K562 (cell line): Measurements from ENCODE around the gene RBM17. TPM values are rescaled to one million over a fixed set of nuclear protein-coding genes. Genes with fewer than 3 reads are reported as not detected.
A peak's percentile ranks its signal among the peaks of the same experiment; 100 is the strongest.

Experiments used
- BHLHE40 ChIP-seq: IDR thresholded peaks from 2 replicates; pipeline ENCODE4 v1.6.1; 2011; ENCODE audit warnings: low read length, improper control_type of control experiment
- CREB3 ChIP-seq: fragments of 450-650 bp; conservative IDR thresholded peaks from 2 replicates; pipeline ENCODE4 v1.6.1; 2016; ENCODE audit warnings: missing genetic modification characterization, low read depth, mild to moderate bottlenecking, missing compliant biosample characterization, moderate library complexity
- CREB3L1 ChIP-seq: fragments of 450-650 bp; IDR thresholded peaks from 2 replicates; pipeline ENCODE4 v1.6.1; 2014; ENCODE audit warnings: low read depth, mild to moderate bottlenecking, moderate library complexity, borderline replicate concordance
- FOXJ2 ChIP-seq: fragments of 200-800 bp; sonication (Bioruptor generic); IDR thresholded peaks from 2 replicates; pipeline ENCODE4 v1.6.1; 2016; ENCODE audit warnings: missing genetic modification characterization, missing compliant biosample characterization
- PML ChIP-seq: IDR thresholded peaks from 2 replicates; pipeline ENCODE4 v1.6.1; 2012; ENCODE audit warnings: low read length, inconsistent platforms
- PRPF4 ChIP-seq: fragments of 200-400 bp; formaldehyde crosslinking; IDR thresholded peaks from one replicate; pipeline ENCODE4 v1.6.1; 2017; ENCODE audit warnings: low read length, low read depth, mild to moderate bottlenecking; ENCODE audit not compliant: insufficient read depth, poor library complexity, severe bottlenecking
- PYGO2 ChIP-seq: fragments of 450-650 bp; IDR thresholded peaks from 2 replicates; pipeline ENCODE4 v1.6.1; 2016; ENCODE audit warnings: mild to moderate bottlenecking, missing genetic modification characterization, moderate library complexity, missing compliant biosample characterization
- ZNF282 ChIP-seq: sonication (generic); formaldehyde crosslinking; IDR thresholded peaks from 2 replicates; pipeline ENCODE4 v1.8.1; 2023; ENCODE audit warnings: missing genetic modification reagents
- ZNF324 ChIP-seq: fragments of 250-450 bp; sonication (Bioruptor Pico); IDR thresholded peaks from 2 replicates; pipeline ENCODE4 v1.4.0; 2020; ENCODE audit warnings: mild to moderate bottlenecking
- polyA plus RNA-seq, 8 experiments: library from polyadenylated mRNA; depleted of rRNA in 4 of 8; stranded (reverse) in 5 of 8; unstranded in 3 of 8; fragments of >200 nt; fragmentation: Nextera tagmentation in 2 of 8; fragmentation: Illumina TruSeq in 1 of 8; extraction: Ambion mirVana in 2 of 8; extraction: Trizol in 1 of 8; gene quantifications; 2 replicates each; pipeline versions ENCODE4 v1.2.1 to v1.2.3, GENCODE V29; 2011 to 2014; ENCODE audit warnings: inconsistent platforms in 1 of 8, missing spikeins in 1 of 8
- total RNA-seq, 7 experiments: library from RNA; depleted of rRNA in 6 of 7; stranded (reverse); fragments of >200 nt in 6 of 7; fragmentation: Illumina TruSeq in 2 of 7; extraction: Trizol in 2 of 7; gene quantifications; 2 replicates each; pipeline versions ENCODE4 v1.2.1 to v1.2.3, GENCODE V29; 2011 to 2021; ENCODE audit warnings: low replicate concordance in 1 of 7
- TF ChIP-seq, protein P1 (sequence below): fragments of 200-600 bp; sonication (generic); IDR thresholded peaks from one replicate; pipeline ENCODE4 v1.6.1; 2012; ENCODE audit warnings: mild to moderate bottlenecking, low read depth, low read length, inconsistent platforms
- TF ChIP-seq, protein P2 (sequence below): sonication (generic); formaldehyde crosslinking; IDR thresholded peaks from 2 replicates; pipeline ENCODE4 v1.8.0; 2022; ENCODE audit warnings: mild to moderate bottlenecking, missing genetic modification reagents

RBM17 gene
- total and polyA plus RNA-seq, 9 of the 15 experiments (the other 6 are each of a cell fraction or from before 2014, with no cell fraction given): 23.6 to 217 (median 124) TPM

GRCh38 chr10:6086375-6087233 lies 2.2 kb upstream of the RBM17 start (continued):
- TF ChIP-seq CREB3 (tag) (no peak), PML (no peak), PRPF4 (no peak), BHLHE40 (peak; percentile 90), ZNF324 (CRISPR knock-in tag) (no peak), FOXJ2 (tag) (peak; percentile 67; the same call in 1 of the 2 replicates), CREB3L1 (no peak), PYGO2 (no peak), ZNF282 (no peak)
- TF ChIP-seq, protein P1, sequence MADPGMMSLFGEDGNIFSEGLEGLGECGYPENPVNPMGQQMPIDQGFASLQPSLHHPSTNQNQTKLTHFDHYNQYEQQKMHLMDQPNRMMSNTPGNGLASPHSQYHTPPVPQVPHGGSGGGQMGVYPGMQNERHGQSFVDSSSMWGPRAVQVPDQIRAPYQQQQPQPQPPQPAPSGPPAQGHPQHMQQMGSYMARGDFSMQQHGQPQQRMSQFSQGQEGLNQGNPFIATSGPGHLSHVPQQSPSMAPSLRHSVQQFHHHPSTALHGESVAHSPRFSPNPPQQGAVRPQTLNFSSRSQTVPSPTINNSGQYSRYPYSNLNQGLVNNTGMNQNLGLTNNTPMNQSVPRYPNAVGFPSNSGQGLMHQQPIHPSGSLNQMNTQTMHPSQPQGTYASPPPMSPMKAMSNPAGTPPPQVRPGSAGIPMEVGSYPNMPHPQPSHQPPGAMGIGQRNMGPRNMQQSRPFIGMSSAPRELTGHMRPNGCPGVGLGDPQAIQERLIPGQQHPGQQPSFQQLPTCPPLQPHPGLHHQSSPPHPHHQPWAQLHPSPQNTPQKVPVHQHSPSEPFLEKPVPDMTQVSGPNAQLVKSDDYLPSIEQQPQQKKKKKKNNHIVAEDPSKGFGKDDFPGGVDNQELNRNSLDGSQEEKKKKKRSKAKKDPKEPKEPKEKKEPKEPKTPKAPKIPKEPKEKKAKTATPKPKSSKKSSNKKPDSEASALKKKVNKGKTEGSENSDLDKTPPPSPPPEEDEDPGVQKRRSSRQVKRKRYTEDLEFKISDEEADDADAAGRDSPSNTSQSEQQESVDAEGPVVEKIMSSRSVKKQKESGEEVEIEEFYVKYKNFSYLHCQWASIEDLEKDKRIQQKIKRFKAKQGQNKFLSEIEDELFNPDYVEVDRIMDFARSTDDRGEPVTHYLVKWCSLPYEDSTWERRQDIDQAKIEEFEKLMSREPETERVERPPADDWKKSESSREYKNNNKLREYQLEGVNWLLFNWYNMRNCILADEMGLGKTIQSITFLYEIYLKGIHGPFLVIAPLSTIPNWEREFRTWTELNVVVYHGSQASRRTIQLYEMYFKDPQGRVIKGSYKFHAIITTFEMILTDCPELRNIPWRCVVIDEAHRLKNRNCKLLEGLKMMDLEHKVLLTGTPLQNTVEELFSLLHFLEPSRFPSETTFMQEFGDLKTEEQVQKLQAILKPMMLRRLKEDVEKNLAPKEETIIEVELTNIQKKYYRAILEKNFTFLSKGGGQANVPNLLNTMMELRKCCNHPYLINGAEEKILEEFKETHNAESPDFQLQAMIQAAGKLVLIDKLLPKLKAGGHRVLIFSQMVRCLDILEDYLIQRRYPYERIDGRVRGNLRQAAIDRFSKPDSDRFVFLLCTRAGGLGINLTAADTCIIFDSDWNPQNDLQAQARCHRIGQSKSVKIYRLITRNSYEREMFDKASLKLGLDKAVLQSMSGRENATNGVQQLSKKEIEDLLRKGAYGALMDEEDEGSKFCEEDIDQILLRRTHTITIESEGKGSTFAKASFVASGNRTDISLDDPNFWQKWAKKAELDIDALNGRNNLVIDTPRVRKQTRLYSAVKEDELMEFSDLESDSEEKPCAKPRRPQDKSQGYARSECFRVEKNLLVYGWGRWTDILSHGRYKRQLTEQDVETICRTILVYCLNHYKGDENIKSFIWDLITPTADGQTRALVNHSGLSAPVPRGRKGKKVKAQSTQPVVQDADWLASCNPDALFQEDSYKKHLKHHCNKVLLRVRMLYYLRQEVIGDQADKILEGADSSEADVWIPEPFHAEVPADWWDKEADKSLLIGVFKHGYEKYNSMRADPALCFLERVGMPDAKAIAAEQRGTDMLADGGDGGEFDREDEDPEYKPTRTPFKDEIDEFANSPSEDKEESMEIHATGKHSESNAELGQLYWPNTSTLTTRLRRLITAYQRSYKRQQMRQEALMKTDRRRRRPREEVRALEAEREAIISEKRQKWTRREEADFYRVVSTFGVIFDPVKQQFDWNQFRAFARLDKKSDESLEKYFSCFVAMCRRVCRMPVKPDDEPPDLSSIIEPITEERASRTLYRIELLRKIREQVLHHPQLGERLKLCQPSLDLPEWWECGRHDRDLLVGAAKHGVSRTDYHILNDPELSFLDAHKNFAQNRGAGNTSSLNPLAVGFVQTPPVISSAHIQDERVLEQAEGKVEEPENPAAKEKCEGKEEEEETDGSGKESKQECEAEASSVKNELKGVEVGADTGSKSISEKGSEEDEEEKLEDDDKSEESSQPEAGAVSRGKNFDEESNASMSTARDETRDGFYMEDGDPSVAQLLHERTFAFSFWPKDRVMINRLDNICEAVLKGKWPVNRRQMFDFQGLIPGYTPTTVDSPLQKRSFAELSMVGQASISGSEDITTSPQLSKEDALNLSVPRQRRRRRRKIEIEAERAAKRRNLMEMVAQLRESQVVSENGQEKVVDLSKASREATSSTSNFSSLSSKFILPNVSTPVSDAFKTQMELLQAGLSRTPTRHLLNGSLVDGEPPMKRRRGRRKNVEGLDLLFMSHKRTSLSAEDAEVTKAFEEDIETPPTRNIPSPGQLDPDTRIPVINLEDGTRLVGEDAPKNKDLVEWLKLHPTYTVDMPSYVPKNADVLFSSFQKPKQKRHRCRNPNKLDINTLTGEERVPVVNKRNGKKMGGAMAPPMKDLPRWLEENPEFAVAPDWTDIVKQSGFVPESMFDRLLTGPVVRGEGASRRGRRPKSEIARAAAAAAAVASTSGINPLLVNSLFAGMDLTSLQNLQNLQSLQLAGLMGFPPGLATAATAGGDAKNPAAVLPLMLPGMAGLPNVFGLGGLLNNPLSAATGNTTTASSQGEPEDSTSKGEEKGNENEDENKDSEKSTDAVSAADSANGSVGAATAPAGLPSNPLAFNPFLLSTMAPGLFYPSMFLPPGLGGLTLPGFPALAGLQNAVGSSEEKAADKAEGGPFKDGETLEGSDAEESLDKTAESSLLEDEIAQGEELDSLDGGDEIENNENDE: no peak
- TF ChIP-seq, protein P2, sequence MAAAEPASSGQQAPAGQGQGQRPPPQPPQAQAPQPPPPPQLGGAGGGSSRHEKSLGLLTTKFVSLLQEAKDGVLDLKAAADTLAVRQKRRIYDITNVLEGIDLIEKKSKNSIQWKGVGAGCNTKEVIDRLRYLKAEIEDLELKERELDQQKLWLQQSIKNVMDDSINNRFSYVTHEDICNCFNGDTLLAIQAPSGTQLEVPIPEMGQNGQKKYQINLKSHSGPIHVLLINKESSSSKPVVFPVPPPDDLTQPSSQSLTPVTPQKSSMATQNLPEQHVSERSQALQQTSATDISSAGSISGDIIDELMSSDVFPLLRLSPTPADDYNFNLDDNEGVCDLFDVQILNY: no peak
